Neural progenitor cell (in vitro differentiated cells): ENCODE measurements around the gene PFDN1. TPM values are rescaled to one million over a fixed set of nuclear protein-coding genes. Genes with fewer than 3 reads are reported as not detected.
A peak's percentile ranks its signal among the peaks of the same experiment; 100 is the strongest.

Experiments used
- DNase-seq: peaks from one replicate; pipeline ENCODE4 v3.0.0-alpha.2; 2016; ENCODE audit warnings: low spot score
- H2AFZ ChIP-seq: fragments of 200-600 bp; sonication (generic); replicated peaks from 2 replicates; pipeline ENCODE4 v1.6.1; 2016; ENCODE audit warnings: antibody characterized with exemption
- H3F3A ChIP-seq: fragments of 200-600 bp; sonication (generic); 2 replicates; pipeline ENCODE4 v1.6.1; 2016; ENCODE audit warnings: antibody characterized with exemption, low read depth
- H3K27ac ChIP-seq: fragments of 200-600 bp; sonication (generic); 2 replicates; pipeline ENCODE4 v1.5.1; 2016; ENCODE audit warnings: mild to moderate bottlenecking
- H3K27me3 ChIP-seq: fragments of 200-600 bp; sonication (generic); 2 replicates; pipeline ENCODE4 v1.6.1; 2016; ENCODE audit warnings: mild to moderate bottlenecking, moderate library complexity
- H3K36me3 ChIP-seq: fragments of 200-600 bp; sonication (generic); 2 replicates; pipeline ENCODE4 v1.5.1; 2016
- H3K4me1 ChIP-seq: fragments of 200-600 bp; sonication (generic); 2 replicates; pipeline ENCODE4 v1.6.1; 2016; ENCODE audit warnings: mixed run types
- H3K4me2 ChIP-seq: fragments of 200-600 bp; sonication (generic); 2 replicates; pipeline ENCODE4 v1.6.1; 2016
- H3K4me3 ChIP-seq: fragments of 200-600 bp; sonication (generic); 2 replicates; pipeline ENCODE4 v1.5.1; 2016
- H3K79me2 ChIP-seq: fragments of 200-600 bp; sonication (generic); 2 replicates; pipeline ENCODE4 v1.6.1; 2016; ENCODE audit warnings: low read depth
- H3K9ac ChIP-seq: fragments of 200-600 bp; sonication (generic); 2 replicates; pipeline ENCODE4 v1.6.1; 2016
- H3K9me3 ChIP-seq: fragments of 200-600 bp; sonication (generic); 2 replicates; pipeline ENCODE4 v1.5.1; 2016; ENCODE audit warnings: low read depth
- H4K20me1 ChIP-seq: fragments of 200-600 bp; sonication (generic); 2 replicates; pipeline ENCODE4 v1.6.1; 2016; ENCODE audit warnings: low read depth
- H3K27ac Mint-ChIP-seq: 3 replicates; pipeline ENCODE4 v1.8.0; 2021; ENCODE audit warnings: mixed read lengths
- H3K27me3 Mint-ChIP-seq: 2 replicates; pipeline ENCODE4 v1.8.0; 2022; ENCODE audit warnings: low read depth, mild to moderate bottlenecking, inconsistent platforms, moderate library complexity, mixed read lengths; ENCODE audit not compliant: insufficient read depth
- H3K36me3 Mint-ChIP-seq: 3 replicates; pipeline ENCODE4 v1.8.0; 2021; ENCODE audit warnings: mixed read lengths
- H3K4me1 Mint-ChIP-seq: 3 replicates; pipeline ENCODE4 v1.8.0; 2021; ENCODE audit warnings: mixed read lengths
- H3K4me3 Mint-ChIP-seq: 3 replicates; pipeline ENCODE4 v1.8.0; 2021; ENCODE audit warnings: mild to moderate bottlenecking, moderate library complexity, mixed read lengths
- H3K9me3 Mint-ChIP-seq: 3 replicates; pipeline ENCODE4 v1.8.0; 2020; ENCODE audit warnings: mixed read lengths
- EZH2 ChIP-seq: fragments of 200-600 bp; sonication (generic); IDR thresholded peaks from 2 replicates; pipeline ENCODE4 v1.6.1; 2017; ENCODE audit warnings: antibody characterized with exemption, mild to moderate bottlenecking, moderate library complexity
- EZH2phosphoT487 ChIP-seq: fragments of 200-600 bp; sonication (generic); IDR thresholded peaks from 2 replicates; pipeline ENCODE4 v1.6.1; 2017; ENCODE audit warnings: antibody characterized with exemption
- total RNA-seq: library from RNA; depleted of rRNA; stranded (reverse); fragments of >200 nt; gene quantifications from 2 replicates; pipeline ENCODE4 v1.2.3, GENCODE V29; 2015; ENCODE audit warnings: low replicate concordance
- TF ChIP-seq, protein P1 (sequence below): fragments of 200-600 bp; sonication (generic); IDR thresholded peaks from 2 replicates; pipeline ENCODE4 v1.5.1; 2017; ENCODE audit warnings: antibody characterized with exemption, mild to moderate bottlenecking

The PFDN1 gene
- total RNA-seq, 1 donor from 2014 or later = 79.8 TPM

DNA sequence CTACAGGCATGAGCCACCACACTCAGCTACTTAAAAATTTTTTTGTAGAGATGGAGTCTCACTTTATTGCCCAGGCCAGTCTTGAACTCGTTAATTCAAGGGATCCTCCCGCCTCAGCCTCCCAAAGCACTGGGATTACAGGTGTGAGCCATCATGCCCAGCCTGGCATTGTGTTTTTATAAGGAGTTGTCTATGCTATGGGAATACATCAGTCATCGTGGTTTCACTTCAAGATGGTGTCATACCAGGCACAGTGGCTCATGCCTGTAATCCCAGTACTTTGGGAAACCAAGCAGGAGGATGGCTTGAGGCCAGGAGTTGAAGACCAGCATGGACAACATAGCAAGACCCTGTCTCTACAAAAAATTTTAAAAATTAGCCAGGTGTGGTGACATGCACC, 78.2 kb downstream of the PFDN1 start:
- DNase-seq = no peak
- no peaks in the 10 kb centered on the region for H3K79me2 ChIP-seq
- H3K4me3 ChIP-seq = no peak overlapping the region
- H2AFZ ChIP-seq = no peak overlapping the region
- peaks cover 4% of the 10 kb centered on the region for H3K27me3 Mint-ChIP-seq
- H3K36me3 ChIP-seq = no peaks in the 10 kb centered on the region
- H3K36me3 Mint-ChIP-seq = peaks cover 2% of the 10 kb centered on the region
- no peak overlapping the region for H3K4me2 ChIP-seq
- H3K9me3 ChIP-seq = no peaks in the 10 kb centered on the region
- H3K27ac ChIP-seq = no peak overlapping the region
- H3K4me1 Mint-ChIP-seq = peaks cover 17% of the 10 kb centered on the region
- no peak overlapping the region for H3K27ac Mint-ChIP-seq
- TF ChIP-seq EZH2 = no peak
- no peak for TF ChIP-seq EZH2phosphoT487
- TF ChIP-seq, protein P1, sequence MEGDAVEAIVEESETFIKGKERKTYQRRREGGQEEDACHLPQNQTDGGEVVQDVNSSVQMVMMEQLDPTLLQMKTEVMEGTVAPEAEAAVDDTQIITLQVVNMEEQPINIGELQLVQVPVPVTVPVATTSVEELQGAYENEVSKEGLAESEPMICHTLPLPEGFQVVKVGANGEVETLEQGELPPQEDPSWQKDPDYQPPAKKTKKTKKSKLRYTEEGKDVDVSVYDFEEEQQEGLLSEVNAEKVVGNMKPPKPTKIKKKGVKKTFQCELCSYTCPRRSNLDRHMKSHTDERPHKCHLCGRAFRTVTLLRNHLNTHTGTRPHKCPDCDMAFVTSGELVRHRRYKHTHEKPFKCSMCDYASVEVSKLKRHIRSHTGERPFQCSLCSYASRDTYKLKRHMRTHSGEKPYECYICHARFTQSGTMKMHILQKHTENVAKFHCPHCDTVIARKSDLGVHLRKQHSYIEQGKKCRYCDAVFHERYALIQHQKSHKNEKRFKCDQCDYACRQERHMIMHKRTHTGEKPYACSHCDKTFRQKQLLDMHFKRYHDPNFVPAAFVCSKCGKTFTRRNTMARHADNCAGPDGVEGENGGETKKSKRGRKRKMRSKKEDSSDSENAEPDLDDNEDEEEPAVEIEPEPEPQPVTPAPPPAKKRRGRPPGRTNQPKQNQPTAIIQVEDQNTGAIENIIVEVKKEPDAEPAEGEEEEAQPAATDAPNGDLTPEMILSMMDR = no peak
- H3F3A ChIP-seq = peaks cover 13% of the 10 kb centered on the region
- H3K27me3 ChIP-seq = no peaks in the 10 kb centered on the region
- H3K9me3 Mint-ChIP-seq = no peaks in the 10 kb centered on the region
- no peak overlapping the region for H3K9ac ChIP-seq
- no peaks in the 10 kb centered on the region for H4K20me1 ChIP-seq
- H3K4me3 Mint-ChIP-seq = no peak overlapping the region
- peaks cover 14% of the 10 kb centered on the region for H3K4me1 ChIP-seq

DNA sequence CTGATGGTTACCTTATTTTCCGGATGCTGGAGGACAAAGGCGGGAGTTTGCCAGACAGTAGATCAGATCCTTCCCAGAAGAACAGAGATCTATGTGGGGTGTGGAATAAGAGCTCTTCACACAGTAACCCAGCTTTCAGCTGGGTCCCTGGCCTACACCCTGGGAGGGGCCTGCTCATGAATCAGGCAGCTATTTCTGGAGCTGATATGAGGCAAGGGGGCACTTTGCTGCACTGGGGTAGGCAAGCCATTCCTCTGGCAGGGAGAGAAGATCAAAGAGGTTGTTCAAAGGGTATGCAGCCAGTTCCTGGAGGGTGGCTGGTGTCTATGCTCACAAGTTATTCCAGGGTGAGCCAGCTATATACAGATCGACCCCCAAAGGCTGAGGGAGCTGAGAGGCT, 79.3 kb downstream of the PFDN1 start:
- Histone ChIP-seq H4K20me1 (no peaks in the 10 kb centered on the region), H3K79me2 (no peaks in the 10 kb centered on the region), H3K4me1 (peaks cover 22% of the 10 kb centered on the region), H3F3A (peaks cover 17% of the 10 kb centered on the region), H2AFZ (no peak overlapping the region), H3K36me3 (no peaks in the 10 kb centered on the region), H3K4me2 (no peak overlapping the region), H3K4me3 (no peak overlapping the region), H3K9me3 (no peaks in the 10 kb centered on the region), H3K9ac (no peak overlapping the region), H3K27me3 (no peaks in the 10 kb centered on the region), H3K27ac (no peak overlapping the region)
- TF ChIP-seq, protein P1 = no peak
- no peak for TF ChIP-seq EZH2
- no peak for TF ChIP-seq EZH2phosphoT487
- H3K36me3 Mint-ChIP-seq = peaks cover 2% of the 10 kb centered on the region
- H3K27me3 Mint-ChIP-seq = peaks cover 4% of the 10 kb centered on the region
- peak overlapping the region; percentile 72 for H3K27ac Mint-ChIP-seq
- peaks cover 26% of the 10 kb centered on the region for H3K4me1 Mint-ChIP-seq
- H3K9me3 Mint-ChIP-seq = no peaks in the 10 kb centered on the region
- no peak overlapping the region for H3K4me3 Mint-ChIP-seq
- DNase-seq = no peak

DNA sequence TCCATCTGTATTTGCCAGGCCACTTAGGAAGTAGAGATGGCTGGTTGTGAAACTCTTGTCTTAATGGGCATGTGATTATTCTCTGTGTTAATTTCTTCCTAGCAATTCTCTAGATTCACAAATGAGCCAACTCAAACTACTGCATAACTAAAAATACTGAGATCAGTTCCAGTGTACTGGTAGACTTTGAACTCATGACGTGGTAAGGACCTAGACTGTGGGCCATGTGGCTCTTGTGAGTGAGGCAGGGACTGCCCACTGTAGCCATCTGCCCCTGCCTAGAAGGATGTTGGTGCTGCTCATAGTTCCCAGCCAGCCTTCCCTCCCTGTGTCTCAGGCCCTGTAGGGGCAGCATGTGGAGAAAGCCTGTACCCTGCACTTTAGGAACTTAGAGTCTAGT, 80.5 kb downstream of the PFDN1 start:
- DNase-seq = no peak
- H3K27ac ChIP-seq = no peak overlapping the region
- H3K9me3 ChIP-seq = no peaks in the 10 kb centered on the region
- H3K9ac ChIP-seq = no peak overlapping the region
- no peaks in the 10 kb centered on the region for H3K79me2 ChIP-seq
- TF ChIP-seq EZH2 (no peak), EZH2phosphoT487 (no peak)
- TF ChIP-seq, protein P1 = no peak
- no peaks in the 10 kb centered on the region for H4K20me1 ChIP-seq
- peaks cover 26% of the 10 kb centered on the region for H3K4me1 Mint-ChIP-seq
- H3K27me3 ChIP-seq = no peaks in the 10 kb centered on the region
- peaks cover 2% of the 10 kb centered on the region for H3K36me3 Mint-ChIP-seq
- no peak overlapping the region for H2AFZ ChIP-seq
- H3F3A ChIP-seq = peaks cover 17% of the 10 kb centered on the region
- H3K4me3 ChIP-seq = no peak overlapping the region
- H3K36me3 ChIP-seq = no peaks in the 10 kb centered on the region
- peaks cover 22% of the 10 kb centered on the region for H3K4me1 ChIP-seq
- H3K4me3 Mint-ChIP-seq = no peak overlapping the region
- H3K4me2 ChIP-seq = no peak overlapping the region
- no peaks in the 10 kb centered on the region for H3K9me3 Mint-ChIP-seq
- peaks cover 4% of the 10 kb centered on the region for H3K27me3 Mint-ChIP-seq
- no peak overlapping the region for H3K27ac Mint-ChIP-seq
